CD4-positive, CD25-positive, alpha-beta regulatory T cell (primary cell): ENCODE data around the gene PGD. TPM values are rescaled to one million over a fixed set of nuclear protein-coding genes. Genes with fewer than 3 reads are reported as not detected.

Experiments used
- ATAC-seq, 2 donors: fragments of 150-1000 bp; cut with Tn5 transposase; one replicate each; pipeline ENCODE4 v1.10.0; 2021; ENCODE audit warnings: low read depth in 2 of 2, moderate number of reproducible peaks in 2 of 2, moderate library complexity in 1 of 2
- DNase-seq, 3 donors: peaks; one replicate each; pipeline versions ENCODE4 v3.0.0 to v3.0.0-alpha.2; 2012 to 2022; ENCODE audit warnings: mixed read lengths in 1 of 3
- H3K27ac ChIP-seq: one replicate; pipeline ENCODE4 v1.7.0; 2013; ENCODE audit warnings: mild to moderate bottlenecking, low read length; ENCODE audit not compliant: insufficient read depth, poor library complexity, severe bottlenecking
- H3K27me3 ChIP-seq: one replicate; pipeline ENCODE4 v1.7.0; 2013; ENCODE audit warnings: low read length; ENCODE audit not compliant: control insufficient read depth, insufficient read depth
- H3K36me3 ChIP-seq: one replicate; pipeline ENCODE4 v1.7.0; 2013; ENCODE audit warnings: mild to moderate bottlenecking, low read length, moderate library complexity; ENCODE audit not compliant: control insufficient read depth, insufficient read depth
- H3K4me1 ChIP-seq: 2 replicates; pipeline ENCODE4 v1.7.0; 2013; ENCODE audit warnings: mild to moderate bottlenecking, low read length; ENCODE audit not compliant: insufficient read depth, control insufficient read depth, poor library complexity, severe bottlenecking
- H3K4me3 ChIP-seq: one replicate; pipeline ENCODE4 v1.7.0; 2013; ENCODE audit warnings: low read depth, mild to moderate bottlenecking, low read length, moderate library complexity
- H3K9me3 ChIP-seq, 2 experiments: 1 replicate in 1 of 2; 2 replicates in 1 of 2; pipeline ENCODE4 v1.7.0; 2013; ENCODE audit warnings: low read length in 2 of 2, mild to moderate bottlenecking in 1 of 2, moderate library complexity in 1 of 2; ENCODE audit not compliant: control insufficient read depth in 2 of 2
- H3K27ac Mint-ChIP-seq, 3 donors: one replicate each; pipeline ENCODE4 v1.8.0; 2020 to 2022; ENCODE audit warnings: mild to moderate bottlenecking in 3 of 3, mixed read lengths in 3 of 3, moderate library complexity in 2 of 3
- H3K27me3 Mint-ChIP-seq: one replicate; pipeline ENCODE4 v1.8.0; 2022; ENCODE audit warnings: mild to moderate bottlenecking, mixed read lengths
- H3K36me3 Mint-ChIP-seq: one replicate; pipeline ENCODE4 v1.8.0; 2020; ENCODE audit warnings: mixed read lengths
- H3K4me1 Mint-ChIP-seq, 4 donors: one replicate each; pipeline ENCODE4 v1.8.0; 2020 to 2022; ENCODE audit warnings: mixed read lengths in 4 of 4, mild to moderate bottlenecking in 1 of 4
- H3K4me3 Mint-ChIP-seq, 4 donors: one replicate each; pipeline ENCODE4 v1.8.0; 2020 to 2022; ENCODE audit warnings: mild to moderate bottlenecking in 4 of 4, mixed read lengths in 4 of 4, moderate library complexity in 3 of 4
- H3K9me3 Mint-ChIP-seq, 7 donors: one replicate each; pipeline ENCODE4 v1.8.0; 2020 to 2022; ENCODE audit warnings: mixed read lengths in 7 of 7, mild to moderate bottlenecking in 3 of 7, moderate library complexity in 2 of 7
- polyA plus RNA-seq, 4 donors: library from polyadenylated mRNA; unstranded; fragments of 300-500 nt; fragmentation: Illumina TruSeq; gene quantifications; one replicate each; pipeline ENCODE4 v1.2.3, GENCODE V29; 2021
- total RNA-seq: library from RNA; stranded (reverse); gene quantifications from one replicate; pipeline ENCODE4 v1.2.3, GENCODE V29; 2022

PGD gene
- total and polyA plus RNA-seq, 5 donors from 2014 or later, result 23.2 to 42.4 (median 39.8) TPM

DNA sequence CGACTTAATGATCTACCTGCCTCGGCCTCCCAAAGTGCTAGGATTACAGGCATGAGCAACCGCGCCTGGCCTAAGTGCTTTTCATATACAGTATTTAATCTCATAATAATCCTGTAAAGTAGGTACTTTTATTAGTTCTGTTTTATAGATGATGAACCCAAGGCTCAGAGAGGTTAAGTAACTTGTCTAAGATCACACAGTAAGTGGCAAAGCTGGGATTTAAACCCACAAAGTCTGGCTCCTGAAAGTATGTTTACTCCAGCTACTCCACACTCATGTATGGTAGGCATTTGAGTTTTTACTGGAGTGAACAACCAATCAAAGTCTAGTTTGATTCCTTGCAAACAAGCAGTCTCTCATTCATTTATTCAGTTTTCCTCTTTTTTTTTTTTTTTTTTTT lies 71.2 kb downstream of the PGD start:
- Mint-ChIP-seq H3K27me3 (no peaks in the 10 kb centered on the region), H3K36me3 (peaks cover 17% of the 10 kb centered on the region), H3K4me1 (peaks cover 9 to 36% (median 22%) of the 10 kb centered on the region in 4 donors), H3K4me3 (no peak overlapping the region), H3K27ac (no peak overlapping the region), H3K9me3 (no peaks in the 10 kb centered on the region)
- no peak overlapping the region for H3K27ac ChIP-seq
- H3K4me1 ChIP-seq, result peaks cover 24% of the 10 kb centered on the region
- DNase-seq (no peak), ATAC-seq (no peak)
- H3K4me3 ChIP-seq, result no peak overlapping the region
- H3K27me3 ChIP-seq, result no peaks in the 10 kb centered on the region
- peaks cover 33% of the 10 kb centered on the region for H3K36me3 ChIP-seq
- no peaks in the 10 kb centered on the region for H3K9me3 ChIP-seq

Other genes starting within 250 kb of the PGD start
- 26.6 TPM for gene KIF1B, start 188.5 kb upstream of the PGD start, total RNA-seq
- 1 to 10 TPM in 3 of 4 donors, under 1 TPM in 1; 0.79 to 2.3 (median 2.0) TPM for gene KIF1B, start 188.5 kb upstream of the PGD start, polyA plus RNA-seq
- 4.9 TPM for gene CENPS, start 31.4 kb downstream of the PGD start, total RNA-seq
- gene CENPS, start 31.4 kb downstream of the PGD start, polyA plus RNA-seq, result 1 to 10 TPM; 6.4 to 8.7 (median 7.5) TPM
- not detected for gene CORT, start 51.0 kb downstream of the PGD start, total RNA-seq
- not detected for gene CORT, start 51.0 kb downstream of the PGD start, polyA plus RNA-seq
- 19.2 TPM for gene DFFA, start 73.5 kb downstream of the PGD start, total RNA-seq
- gene DFFA, start 73.5 kb downstream of the PGD start, polyA plus RNA-seq, result 10 to 100 TPM; 16.3 to 21.4 (median 18.5) TPM
- gene PEX14, start 75.9 kb downstream of the PGD start, total RNA-seq, result 22.4 TPM
- 1 to 10 TPM; 3.5 to 5.2 (median 4.4) TPM for gene PEX14, start 75.9 kb downstream of the PGD start, polyA plus RNA-seq